Anterior cingulate cortex (tissue), 58 donors: ENCODE results near the gene ACTL8.

Experiments used
- DNase-seq, 58 donors: peaks; one replicate each; lab custom pipeline; 2025; lab: John Stamatoyannopoulos, UW

Gene ACTL8

DNA sequence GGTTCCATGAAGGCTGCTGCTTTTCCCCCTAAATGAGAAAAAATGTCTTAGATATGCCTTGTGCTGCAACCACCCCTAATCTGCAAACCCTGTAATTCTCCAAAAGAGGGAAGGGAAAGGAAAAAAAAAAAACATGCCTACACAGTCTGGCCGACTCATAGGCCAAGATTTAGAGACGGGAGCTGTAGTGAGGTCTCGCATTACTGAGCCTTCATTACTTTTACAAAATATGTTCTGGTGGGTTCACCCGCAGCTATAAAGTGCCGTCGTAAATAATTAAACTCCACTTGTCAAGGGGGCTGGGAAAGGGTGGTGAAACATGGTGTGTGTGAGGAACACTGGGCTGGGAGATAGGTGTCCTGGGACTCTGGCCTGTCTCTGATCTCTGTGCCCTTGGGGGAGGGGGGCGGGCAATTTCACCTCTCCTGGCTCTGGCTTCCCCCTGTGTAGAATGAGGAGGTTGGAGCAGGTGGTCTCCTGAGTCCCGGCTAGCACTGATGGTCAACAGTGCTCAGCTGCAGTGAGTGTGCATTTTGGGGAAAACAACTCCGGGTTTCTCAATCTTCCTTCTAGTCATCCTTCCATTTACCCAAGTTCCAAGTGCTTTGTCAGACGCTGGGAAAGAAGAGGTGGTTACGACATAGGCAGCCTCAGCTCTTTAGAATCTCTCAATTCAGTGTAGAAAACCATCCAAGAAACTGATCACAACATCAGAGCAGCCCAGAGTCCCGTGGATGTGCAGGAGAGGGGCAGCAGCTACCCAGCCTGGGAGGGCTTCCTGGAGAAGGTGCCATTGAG is 82.3 kb downstream of the ACTL8 start:
- no peak for DNase-seq

DNA sequence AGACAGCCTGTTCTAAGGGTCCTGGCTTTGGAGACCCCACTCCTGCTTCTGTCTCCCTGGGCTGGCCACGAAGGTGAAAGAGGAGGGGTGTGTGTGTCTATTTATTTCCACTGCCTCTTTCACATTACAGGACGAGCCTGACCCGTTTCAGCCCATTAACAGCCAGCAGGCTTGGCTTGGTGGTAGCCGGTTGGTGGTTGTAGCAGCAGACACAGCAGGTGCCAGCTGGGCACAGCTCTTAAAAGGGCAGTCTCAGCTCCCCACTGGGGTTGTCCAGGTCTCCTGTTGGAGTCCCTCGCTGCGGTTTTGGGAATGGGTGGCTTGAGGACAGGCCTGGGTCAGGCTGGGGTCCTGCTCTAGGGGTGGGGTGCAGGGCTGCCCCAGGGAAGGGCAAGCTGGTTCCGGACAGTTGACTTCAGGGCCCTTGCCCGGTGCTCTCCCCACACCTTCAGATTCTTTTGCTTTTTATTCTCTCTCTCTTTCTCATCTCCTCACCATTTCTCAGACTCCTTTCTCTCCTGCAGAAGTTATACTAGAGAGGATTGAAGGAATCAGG is 84.6 kb downstream of the ACTL8 start:
- no peak for DNase-seq

DNA sequence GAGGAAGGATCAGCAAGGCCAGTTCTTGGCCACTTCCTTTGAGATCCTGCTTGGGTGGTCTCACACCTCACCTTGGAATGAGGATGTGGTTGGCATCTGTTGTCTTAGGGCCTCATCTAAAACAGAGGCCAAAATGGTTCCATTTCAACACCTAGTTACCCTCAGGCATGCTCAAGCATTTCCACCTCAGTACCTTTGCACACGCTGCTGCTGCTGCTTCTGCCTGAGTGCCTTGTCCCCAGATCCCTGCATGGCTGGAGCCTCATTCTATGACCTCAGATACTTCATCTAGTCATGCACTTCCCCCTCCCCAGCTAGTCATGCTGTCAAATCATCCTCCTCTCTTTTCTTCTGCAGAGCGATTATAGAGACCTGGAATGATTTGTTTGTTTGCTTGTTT is 86.8 kb downstream of the ACTL8 start:
- DNase-seq = no peak

DNA sequence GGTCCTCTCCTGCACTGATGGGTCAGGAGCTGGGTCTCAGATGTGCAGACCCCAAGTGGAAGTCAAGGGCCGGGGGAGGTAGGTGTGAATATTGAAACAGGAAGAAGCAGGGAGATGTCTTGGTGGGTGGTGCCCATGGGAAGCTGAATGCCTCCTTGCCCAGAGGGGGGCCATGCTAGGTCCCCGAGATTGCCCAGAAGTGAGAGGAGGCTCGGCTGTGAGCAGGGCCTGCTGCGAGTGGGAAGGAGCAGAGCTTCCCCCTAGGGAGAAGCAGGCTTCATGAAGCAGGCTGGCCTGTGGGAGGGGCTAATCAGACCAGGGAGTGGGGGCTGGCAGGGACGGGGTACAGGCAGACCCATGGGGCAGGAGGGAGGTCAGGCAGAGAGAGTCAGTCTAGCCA is 87.6 kb downstream of the ACTL8 start:
- DNase-seq = no peak

DNA sequence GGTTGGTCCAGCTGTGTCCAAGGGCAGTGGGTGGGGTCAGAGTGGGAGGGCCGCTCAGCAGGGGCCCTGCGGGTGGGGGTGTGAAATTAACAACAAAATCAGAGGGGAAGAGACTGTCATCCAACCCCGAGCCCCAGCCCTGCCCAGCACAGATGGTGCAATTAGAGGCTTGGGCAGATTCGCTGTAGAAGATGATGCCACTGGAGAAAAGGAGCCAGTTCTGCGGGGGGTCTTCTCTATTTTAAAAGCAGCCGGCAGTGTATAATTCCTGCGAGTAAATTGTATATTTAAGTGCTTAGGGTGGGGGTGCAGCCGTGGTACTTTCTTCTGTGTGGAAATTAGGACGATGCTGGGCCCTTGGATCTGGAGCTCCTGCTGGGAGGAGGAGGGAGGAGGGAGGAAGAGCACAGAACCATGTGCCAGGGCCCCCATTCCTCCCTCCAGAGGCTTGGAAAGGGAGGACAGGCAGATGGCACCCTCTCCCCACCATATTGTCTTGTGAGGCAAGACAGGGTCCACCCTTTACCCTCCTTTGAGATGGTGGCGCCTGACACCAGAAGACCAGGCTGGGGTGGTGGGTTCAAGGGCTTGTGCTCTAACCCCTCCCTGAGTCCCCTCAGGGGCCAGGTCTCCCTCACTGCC is 89.2 kb downstream of the ACTL8 start:
- DNase-seq = no peak

DNA sequence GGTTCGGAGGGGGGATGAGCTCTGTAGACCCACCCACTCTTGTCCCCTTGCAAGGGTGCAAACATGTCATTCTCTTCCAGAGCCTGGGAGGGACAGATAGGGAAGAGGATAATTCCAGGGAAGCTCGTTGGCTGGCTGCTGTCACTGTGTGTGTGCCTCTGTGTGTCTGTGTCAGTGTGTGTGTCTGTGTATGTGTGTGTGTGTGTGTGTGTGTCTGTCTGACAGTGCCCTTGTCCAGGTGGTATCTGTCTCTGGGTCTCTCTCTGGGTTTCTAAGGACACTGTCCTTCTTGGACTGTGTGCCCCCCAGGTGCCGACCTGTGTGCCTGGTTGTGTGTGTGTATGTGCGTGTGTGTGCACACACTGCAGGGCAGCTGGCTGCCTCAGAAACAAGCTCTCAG is 90.5 kb downstream of the ACTL8 start:
- DNase-seq = no peak

DNA sequence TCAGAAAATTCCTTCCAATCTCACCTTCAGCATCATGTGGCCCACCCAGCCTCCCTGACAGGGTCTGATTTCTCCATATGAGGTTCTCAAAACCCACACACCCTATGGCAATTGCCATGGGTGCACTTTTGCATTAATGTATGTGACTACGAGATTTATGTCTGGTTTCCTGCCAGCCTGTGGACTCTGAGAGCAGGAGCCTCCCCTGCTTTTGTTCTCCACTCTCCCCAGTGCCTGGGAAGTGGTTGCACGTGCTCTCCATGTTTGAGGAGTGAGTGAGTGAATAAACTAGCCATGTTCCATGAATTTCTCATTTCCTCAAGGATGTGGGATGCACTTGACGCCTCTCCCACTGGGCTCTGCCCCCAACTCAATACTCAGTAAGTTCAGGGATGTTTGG is 91.2 kb downstream of the ACTL8 start:
- no peak for DNase-seq

DNA sequence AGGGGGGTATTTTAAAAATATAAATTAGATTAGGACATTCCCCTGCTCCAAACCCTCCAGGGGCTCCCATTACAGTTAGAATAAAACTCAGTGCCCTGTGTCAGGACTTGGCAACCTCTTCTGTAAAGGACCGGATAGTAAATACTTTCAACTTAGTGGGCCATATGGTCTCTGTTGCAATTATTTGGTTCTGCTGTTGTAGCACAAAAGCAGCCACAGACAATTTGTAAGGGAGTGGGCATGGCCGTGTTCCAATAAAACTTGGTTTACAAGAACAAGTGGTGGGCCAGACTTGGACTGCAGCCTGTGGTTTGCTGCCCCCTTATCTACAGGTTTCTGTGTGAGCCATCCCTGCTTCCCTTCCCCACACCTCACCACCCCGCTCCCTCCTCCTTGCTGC is 92.0 kb downstream of the ACTL8 start:
- DNase-seq = no peak

DNA sequence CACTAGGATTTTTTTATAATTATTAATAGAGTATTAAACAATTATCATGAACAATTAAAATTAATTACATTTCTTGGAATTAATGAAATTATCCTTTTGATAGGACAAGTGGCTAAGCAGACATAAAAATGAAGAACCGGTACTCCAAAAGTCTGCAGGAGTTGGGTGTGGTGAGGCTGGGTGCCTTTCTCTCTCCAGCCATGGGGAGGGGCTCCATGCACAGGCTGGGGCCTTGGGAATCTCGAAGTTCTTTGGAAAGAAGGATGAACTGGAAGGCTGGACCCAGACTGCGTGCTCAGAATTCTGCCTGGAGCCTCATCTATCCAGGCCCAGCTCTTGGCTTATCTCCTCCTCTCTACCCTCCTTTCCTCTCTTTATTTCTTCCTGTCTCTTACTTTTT is 94.1 kb downstream of the ACTL8 start:
- no peak for DNase-seq

DNA sequence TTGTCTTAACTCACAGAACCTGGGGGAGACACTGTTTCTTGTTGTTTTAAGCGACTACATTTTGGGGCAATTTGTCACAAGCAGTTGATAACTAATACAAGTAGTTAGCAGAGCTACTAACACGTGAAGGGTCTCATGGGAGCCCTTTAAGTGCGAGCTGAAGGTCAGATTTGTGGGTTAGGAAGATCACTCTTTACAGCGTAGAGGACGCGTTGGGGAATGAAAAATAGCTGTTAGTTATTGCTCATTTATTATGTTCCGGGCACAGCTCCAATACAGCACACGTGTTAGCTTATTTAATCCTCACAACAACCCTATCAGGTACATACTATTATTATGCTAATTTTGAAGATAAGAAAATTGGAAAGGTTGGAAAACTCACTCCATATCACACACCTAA is 95.9 kb downstream of the ACTL8 start:
- no peak for DNase-seq

DNA sequence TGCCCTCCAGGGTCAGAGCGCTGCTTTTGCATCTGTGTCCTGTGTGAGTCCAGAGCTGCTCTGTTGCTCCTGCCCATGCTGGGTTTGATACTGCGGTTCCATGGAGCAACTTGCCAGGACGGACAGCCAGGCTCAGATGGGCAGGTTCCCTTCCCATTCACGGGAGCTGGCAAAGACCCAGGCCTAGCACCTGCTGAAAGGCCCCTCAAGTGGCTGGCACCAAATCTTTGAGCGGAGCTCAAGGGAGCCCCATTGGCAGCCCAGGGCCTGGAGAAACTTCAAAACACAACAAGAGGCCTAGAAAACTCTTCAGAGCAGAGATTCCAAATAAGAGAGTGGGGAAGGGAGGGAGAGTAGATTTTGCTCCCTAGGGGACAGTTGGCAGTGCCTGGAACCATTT is 97.2 kb downstream of the ACTL8 start:
- DNase-seq = no peak

DNA sequence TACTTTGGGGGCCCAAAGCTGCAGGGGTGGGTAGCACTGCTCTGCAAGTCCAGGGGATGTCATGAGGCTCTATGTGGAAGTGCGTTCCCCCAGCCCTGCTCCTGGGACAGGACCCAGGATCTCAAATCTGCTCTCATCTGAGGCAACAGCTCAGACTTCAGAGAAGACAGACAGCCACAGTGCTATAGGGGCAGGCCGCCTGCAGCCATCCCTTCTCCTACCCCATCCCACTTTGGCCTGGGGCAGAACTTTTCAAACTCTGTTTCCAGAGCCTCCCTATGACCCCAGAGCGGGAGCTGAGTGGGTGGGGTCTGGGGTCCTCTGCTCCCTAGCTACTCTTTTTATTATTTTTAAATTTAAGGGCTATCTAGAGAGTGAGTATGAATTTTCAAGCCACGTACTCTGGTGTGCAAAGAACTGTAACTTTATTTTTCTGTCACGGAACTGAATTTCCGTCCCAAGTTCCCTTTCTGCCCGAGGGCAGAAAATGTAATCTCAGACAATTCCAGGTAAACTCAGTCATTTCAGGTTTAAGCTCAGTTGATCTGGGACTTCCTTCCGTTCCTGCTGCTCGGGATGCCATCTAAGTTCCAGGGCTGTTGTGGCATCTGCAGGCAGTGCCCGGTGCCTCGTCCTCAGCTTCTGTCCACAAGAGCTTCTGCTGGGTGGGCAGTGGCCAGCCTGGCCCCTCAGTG is 98.3 kb downstream of the ACTL8 start:
- DNase-seq = no peak

DNA sequence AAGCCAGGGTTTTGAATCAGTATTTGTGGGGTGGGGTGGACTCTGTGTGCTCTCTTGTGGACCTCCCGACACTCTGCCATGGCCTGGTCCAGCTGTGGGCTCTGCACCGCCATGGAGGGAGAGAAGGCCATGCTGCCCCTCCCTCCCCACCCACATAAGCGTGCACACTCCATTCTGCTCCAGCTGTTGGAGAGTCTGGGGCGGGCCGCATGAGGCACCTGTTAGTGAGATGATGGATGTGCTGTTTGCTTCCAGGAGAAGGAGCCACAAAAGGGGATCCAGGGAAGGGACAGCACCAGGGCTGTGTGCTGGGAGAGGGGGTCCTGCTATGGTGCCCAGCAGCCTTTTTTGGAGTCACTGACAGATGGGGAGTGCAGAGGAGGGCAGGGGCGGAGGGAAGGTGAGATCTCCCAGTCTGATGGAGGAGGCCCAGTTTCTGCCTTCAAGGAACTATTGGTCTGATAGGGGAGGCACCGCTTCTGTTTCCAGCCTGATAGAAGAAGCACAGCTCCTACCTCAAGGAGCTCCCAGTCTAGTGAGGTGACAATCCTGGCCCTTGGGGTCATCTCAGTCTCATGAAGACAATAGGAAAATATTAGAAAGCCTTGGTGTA is 101.5 kb downstream of the ACTL8 start:
- DNase-seq = no peak

DNA sequence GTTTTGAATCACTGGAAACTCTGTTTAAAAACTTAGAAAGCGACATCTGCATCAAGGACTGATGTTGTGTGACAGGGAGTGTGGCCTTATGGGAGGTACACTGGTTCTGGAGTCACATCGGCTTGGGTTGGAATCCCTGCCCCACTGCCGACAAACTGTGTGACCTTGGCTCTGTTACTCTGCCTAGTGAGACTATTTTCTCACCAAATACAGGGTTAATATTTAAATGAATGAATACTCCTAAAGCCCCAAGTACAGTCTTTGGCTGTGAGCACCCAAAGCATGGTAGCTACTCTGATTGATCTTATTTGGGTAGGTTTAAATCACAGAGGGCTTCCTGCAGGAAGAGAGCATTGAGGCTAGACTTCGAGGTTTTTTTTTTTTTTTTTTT is 102.0 kb downstream of the ACTL8 start:
- no peak for DNase-seq

DNA sequence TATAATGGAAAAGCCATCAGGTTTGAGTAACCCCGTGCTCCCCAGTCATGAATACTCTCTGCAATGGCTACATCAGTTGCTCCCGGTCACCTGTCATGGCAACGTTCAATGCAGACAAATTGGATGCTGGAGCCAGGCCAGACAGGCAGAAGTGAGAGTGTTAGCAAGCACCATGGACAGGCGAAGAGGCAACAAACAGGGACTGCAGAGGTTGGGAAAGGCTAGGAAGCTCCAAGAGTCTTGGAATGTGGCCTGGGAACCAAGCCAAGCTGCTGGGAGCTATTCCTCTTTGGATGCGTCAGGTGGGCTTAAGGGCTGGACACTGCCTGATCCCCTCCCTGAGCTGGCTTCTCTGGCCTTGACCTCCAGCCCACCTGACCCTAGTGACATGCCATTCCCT is 102.9 kb downstream of the ACTL8 start:
- DNase-seq = no peak

DNA sequence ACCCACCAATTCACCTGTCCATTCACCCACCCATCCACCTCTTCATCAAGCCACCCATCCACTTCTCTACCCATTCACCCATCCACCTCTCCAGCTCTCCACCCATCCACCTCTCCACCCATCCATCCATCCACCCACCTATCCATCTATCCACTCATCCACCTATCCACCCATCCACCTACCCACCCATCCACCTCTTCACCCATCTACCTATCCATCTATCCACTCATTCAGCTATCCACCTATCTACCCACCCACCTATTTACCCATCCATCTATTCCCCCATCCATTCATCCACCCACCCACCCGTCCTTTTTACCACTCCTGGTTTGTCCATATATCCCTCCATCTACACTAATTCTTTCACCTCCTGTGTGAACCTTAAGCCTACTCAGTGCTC is 105.7 kb downstream of the ACTL8 start:
- DNase-seq = no peak

DNA sequence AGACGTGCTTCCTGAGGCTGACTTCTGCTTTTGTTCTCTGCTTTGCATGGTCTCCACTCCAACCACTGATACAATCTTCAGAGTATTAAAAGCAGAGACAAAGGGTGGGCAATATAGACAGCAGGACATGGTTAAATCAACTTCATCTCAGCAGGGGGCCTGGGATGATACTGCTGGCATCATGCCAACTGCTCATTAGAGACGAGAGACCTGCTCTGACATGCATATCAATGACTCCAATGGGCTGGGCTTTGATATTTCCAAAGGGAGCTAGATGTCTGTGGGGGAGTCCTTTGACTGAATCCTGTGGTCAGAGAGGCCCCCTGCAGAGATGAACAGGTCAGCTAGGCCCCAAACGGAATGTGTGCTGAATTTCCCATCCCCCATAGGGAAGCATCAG is 106.6 kb downstream of the ACTL8 start:
- no peak for DNase-seq

DNA sequence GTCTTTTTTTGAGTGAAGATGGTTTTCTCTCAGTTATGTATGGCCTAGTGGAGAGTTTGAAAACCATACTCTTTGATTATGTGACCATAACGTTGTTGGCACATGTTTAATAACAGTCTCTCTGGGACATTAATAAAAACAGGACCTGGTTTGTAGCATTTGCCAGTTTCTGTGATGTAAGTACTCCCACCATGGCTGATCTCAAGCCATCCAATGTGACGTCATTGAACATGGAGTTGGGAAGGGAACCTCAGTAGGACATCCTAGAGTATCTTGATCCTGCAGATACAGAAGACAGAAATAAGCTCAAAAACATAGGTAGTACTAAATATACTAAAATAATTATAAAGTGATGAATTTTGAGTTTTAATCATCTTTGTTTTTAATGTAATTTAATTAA is 107.0 kb downstream of the ACTL8 start:
- no peak for DNase-seq

DNA sequence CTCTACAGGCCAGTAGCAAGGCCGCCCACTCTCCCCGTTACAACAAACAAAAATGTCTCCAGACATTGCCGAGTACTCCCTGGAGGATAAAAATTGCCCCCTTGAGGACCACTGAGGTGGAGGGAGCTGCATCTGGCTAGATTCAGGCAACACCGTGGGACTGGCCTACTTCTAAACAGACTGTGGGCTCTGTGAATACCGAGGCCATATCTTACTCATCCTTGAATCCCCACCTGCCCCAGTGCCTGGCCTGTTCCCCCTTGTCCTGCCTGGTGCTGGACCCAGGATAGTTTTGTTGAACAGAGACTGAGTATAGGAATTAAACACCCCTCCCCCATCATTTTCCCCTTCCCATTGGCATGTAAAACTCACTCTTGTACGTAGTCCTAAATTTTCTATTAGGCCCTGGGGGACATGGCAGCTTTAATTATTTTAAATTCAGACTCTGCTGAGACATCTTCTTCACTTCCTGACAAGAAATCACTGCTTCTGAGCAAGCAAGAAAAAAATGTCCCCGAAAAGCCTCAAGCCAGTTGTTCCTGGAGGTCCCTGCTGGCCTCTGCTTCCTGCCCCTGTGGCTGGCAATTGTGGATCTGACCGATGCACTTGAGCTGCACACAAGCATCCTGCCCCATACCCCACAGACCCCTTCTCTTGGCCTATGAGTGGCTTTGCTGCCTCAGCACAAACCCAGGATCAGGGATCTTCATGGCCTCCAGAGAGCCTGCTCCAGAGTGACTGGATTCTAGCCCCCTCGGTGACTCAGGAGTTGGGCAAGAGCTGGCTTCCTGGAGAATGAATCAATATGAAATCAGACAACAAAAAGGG is 111.0 kb downstream of the ACTL8 start:
- DNase-seq = no peak

DNA sequence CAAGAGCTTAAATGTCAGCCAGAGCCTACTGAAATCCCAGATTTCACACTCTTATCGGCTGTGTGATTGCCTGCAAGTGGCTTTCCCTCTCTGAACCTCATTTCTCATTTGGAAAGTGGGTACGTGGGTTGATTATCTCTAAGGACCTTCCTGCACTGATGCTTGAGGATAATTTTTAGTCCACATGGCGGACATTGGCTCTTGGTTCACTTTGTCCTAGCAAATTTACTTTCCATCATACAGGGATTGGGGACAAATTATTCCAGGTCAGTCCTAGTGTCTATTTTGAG is 111.6 kb downstream of the ACTL8 start:
- DNase-seq = no peak
